Eye (tissue), 1 donor: Measurements from ENCODE around the gene UBFD1.
A peak's percentile ranks its signal among the peaks of the same experiment; 100 is the strongest.
"Not testable (repeated sequence)": the region's sequence is repeated elsewhere in the genome, so short reads cannot be mapped to it uniquely, and the experiment has no call there.

ENCODE experiments used
- DNase-seq: peaks from one replicate; pipeline ENCODE4 v3.0.0-alpha.2; 2015

The UBFD1 gene, protein sequence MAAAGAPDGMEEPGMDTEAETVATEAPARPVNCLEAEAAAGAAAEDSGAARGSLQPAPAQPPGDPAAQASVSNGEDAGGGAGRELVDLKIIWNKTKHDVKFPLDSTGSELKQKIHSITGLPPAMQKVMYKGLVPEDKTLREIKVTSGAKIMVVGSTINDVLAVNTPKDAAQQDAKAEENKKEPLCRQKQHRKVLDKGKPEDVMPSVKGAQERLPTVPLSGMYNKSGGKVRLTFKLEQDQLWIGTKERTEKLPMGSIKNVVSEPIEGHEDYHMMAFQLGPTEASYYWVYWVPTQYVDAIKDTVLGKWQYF

DNA sequence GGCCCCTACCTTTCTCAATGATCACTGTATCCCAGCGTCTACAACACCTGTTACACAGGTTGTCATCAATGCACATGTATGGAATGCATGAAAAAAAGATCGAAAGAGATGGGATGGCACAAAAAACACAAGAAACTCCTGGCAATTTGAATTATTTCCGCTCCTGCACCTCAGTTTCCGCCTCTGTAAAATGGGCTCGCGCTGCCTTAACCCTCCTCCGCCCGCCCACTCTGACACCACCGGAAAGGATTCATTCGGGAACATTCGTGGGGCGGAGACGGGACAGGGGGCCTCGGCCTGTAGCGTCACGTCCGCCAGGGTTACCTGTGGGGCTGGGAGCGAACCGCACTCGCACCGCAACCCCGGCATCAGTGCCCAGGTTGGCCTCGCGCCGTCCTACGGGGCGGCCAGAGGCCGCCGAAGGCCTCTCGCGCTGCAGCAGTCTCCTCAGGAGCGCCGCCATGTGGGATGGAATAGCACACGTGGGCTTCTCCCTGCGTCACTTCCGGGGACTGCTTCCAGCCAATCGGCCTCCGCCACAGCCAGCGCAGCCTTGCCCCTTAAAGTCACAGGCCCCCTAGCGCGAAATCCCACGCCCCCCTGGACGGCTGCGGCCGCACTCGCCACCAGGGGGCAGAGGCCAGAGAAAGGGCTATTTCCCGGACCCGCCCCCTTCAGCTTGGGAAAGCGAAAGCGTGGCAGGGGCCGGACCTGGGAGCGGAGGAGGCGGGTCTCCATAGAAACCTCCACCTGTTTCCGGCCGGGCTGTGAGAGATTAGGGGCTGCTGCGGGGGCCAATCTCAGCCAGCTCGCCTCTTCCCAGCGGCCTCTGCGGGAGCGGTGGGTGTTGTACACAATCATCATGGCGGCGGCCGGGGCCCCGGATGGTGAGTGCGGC lies at the start of gene UBFD1, which contains the start of gene EARS2:
Gene UBFD1 (plus strand): TSS at position 847 of the 898 bp plus-strand sequence. CDS start 16 bp downstream, at position 863.
Gene EARS2 (minus strand): TSS at position 470 of the 898 bp plus-strand sequence. CDS start 7 bp downstream, at position 463.
- peak; percentile 99 for DNase-seq

DNA sequence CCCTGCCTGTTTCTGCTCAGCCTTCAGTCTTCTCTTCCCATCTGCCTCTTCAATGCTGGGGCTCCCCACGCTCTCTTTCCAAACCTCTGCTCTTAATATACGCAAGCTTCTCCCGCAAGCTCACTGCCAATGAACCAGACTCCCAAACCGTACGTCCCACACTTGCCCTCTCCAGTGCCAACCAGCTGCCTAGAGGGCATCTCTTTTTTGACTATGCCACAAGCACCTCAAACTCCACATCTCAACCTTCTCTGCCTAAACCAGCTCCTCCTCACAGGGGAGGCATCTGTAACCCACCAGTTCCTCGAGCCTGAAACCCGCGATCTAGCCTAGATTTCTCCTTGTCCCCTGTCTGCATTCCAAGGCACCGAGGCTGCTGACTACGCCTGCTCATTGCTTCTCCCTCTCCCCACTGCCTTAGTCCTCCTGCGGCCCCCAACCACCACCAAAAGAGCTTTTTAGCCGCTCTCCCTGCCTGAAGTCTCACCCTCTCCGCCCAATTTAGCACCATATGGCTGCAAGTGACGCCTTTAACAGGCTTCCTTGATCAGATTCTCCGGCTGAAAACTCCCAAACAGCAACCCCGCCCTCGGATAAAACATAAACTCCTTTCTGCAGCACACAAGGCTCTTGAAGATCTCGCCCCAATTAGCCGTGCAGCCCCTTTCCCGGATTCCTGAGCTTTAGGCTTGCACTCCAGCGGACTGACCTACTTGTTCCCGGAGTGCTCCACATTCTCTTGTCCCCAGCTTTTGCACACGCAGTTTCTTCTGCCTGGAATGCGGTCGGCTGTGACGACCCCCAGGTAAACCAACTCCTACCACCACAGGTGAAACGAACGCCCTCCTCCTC lies 48.7 kb upstream of the UBFD1 start:
- peak; percentile 81 for DNase-seq

DNA sequence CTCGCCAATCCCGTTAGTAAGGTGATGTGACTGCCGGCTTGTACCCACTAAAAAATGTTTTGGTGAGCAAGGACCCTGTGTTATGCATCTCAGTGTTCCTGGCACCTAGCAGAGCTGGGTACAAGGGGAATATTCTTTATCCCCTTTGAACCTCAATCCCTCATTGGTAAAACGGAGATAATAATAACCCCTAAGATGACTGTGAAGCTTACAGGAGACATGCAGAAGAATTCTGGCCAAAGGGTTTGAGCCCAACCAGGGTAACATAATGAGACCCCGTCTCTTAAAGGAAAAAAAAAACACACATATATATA lies 48.1 kb upstream of the UBFD1 start:
- no peak for DNase-seq

DNA sequence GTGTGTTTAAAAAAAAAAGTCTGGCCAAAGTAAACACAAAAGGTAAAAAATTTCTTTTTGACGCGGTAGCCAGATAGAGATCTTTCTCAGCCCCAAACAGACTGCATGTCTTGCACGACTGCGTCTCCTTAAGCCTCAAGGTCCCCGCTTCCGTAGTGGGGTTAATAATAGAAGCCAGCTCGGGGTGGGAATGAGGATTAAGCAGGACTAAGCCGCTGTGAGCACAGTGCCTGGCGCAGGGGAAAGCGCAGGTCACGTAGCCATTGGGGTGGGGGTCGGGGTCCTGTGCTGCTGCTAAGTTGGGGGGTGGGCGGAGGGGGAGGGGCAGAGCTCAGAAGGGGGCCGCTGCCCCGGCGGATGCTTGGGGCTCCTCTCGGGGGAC lies 47.8 kb upstream of the UBFD1 start:
- peak; percentile 80 for DNase-seq

DNA sequence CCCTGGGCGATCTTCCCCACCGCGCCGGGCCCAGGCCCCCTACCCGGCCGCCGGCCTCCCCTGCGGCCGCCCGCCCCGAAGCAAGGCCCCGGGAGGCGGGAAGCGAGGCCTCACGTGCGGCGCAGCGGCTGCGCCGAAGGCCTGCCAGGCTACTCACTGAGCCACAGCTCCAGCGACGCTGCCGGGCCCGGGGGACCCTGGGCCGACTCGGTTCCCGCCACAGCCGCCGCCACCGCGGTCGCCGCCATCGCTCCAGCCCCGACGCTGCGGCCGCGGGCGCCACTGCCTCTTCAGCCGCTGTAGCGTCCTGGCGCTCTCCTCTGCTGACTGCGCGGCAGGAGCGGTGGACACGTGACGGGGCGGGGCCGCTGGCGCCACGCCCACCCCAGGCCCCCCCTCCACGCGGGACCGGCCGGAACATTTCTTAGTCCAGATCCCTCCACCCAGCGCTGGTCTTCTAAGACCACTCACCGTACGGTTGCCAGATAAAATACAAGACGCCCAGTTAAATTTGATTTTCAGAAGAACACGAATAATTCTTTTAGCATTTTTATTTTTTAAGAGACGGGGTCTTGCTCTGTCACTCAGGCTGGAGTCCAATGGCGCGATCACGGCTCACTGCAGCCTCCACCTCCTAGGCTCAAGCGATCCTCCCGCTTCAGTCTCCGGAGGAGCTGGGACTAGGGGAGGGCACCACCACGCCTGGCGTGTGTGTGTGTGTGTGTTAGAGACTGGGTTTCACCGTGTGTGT lies 47.2 kb upstream of the UBFD1 start, which contains the start of gene GGA2:
Gene GGA2 (minus strand): TSS at position 331 of the 751 bp plus-strand sequence. CDS start 83 bp downstream, at position 248.
- peak; percentile 96 for DNase-seq

DNA sequence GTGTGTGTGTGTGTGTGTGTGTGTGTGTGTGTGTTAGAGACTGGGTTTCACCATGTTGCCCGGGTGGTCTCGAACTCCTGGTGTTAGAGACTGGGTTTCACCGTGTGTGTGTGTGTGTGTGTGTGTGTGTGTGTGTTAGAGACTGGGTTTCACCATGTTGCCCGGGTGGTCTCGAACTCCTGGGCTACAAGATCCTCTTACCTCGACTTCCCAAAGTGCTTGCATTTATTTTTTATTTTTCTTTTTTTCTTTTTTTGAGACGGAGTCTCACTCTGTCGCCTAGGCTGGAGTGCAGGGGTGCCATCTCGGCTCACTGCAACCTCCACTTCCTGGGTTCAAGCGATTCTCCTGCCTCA lies 46.6 kb upstream of the UBFD1 start:
- DNase-seq = not testable (repeated sequence)

DNA sequence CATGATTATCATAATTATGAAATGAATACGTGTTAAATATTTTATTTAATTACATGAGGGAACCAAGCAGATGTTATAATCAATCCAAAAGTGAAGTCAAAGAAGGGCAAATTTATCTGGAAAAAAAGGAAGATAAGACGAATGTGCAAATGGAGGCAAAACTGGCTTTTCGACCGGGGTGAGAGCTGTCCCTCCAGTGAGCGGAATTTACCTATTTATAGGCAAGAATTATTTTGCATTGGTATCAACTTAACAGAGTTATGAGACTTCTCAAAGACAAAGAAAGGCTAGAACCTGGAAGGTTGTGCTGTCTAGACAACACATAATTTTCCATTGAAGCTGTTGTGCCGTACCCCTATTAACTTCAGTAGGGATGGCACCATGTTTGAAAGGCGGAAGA lies 45.8 kb upstream of the UBFD1 start:
- DNase-seq = no peak

DNA sequence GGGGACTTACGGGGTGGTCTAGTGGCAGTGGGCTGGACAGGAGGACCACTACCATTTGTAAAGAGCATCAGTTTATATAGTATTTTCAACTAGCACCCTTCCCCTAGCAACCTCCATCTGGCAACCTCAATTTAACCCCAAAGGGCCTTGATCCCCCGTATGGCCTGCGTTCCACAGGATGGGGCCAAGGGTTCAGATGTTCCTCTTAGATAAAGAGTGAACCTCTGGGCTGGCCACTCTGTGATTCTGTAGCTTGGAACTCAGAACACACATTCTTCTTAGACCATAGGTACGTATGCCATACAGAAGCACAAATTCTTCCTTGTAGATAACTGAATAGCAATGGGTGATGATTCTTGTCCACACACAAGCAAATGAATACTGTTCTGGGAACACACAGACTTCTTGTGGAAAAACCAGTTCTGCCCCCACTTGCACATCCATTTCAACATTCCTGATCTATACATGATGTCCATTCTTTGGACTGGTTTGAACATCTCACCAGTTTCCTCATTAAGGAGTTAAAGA lies 45.3 kb upstream of the UBFD1 start:
- no peak for DNase-seq

DNA sequence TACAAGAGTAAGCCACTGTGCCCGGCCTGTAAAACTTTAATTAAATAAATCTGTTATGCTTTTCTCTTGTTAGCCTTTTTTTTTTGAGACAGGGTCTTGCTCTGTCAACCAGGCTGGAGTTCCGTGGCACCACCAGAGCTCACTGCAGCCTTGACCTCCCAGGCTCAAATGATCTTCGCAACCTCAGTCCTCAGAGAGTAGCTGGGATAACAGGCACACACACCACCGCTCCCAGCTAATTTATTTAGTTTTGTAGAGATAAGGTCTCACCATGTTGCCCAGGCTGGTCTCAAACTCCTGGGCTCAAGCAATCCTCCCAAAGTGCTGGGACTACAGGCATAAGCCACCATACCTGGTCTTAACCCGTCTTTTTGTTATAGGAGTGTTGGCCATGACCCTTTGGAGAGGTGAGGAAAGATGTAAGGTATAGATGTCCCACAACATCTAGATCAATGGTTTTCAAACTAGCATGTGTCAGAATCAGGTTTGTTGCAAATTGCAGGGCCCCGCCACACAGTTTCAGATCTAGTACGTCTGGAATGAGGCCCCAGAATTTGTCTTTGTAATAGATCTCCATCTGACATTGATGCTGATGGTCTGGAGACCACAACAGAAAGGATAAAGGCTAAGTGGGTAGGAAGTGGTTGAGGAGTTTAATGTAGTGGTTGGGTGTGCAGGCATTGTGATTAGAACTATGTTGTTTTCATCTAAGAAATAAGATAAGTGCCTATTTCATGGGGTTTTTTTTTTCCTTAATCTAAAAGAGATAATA lies 43.0 kb upstream of the UBFD1 start:
- DNase-seq = no peak

DNA sequence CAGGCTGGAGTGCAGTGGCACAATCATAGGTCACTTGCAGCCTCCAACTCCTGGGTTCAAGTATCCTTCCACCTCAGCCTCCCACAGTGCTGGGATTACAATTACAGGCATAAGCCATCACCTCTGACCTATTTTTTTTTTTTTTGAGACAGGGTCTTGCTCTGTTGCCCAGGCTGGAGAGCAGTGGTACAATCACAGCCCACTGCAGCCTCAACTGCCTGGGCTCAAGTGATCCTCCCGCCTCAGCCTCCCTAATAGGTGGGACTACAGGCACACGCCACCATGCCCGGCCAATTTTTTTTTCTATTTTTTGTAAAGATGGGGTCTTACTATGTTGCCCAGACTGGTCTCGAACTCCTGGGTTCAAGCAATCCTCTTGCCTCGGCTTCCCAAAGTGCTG lies 41.6 kb upstream of the UBFD1 start:
- DNase-seq = no peak

DNA sequence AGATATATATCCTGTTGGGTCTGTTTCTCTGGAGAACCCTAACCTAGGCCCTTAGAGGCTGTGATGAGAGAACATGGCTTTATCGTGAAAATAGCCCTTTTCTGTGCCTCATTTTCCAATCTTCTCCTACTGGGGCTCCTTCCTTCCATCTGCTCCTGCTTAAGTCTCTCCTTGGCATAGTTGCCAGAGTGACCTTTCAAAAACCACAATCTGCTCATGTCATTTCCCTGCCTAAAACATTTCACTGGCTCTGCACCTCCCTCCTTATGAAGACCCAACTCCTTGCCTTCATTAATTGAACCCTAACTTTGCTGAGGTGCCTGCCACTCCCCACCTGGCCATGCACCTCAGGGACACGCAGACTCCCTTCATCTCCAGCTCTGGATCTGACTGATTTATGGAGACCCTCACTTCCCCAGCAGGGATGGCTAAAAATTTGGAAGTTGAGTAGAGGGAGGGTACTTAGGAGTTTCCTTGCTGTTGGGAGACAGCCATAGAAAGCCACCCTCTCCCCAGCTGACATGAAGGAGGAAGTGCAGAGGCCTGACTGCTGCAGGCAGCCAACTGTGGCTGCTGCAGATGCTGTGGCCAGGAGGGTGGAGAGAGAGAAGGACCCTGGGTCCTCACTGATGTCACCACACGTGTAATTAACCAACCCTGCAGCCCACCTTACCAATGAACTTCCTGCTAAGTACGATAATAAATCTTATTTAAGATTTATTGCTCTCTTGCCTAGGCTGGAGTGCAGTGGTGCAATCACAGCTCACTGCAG lies 41.0 kb upstream of the UBFD1 start:
- DNase-seq = no peak

DNA sequence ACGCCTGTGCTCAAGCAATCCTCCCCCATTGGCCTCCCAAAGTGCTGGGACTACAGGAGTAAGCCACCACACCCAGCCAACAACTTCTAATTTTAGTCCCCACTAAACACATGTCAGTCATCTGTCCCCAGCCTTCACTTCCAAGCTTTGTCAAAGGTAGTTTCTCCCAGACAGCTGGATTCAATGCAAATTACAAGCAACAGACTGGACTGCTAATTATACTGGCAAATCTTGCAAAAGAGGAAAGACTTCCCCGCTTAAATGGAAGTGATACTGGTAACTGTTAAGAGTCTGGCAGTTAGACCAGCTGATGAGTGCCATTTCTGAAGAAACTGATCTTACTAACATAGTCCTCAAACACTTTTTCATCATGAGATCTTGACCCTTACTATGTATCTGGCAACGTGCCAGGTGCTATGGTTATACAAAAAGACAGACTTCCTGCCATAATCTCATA lies 39.1 kb upstream of the UBFD1 start:
- DNase-seq = no peak

DNA sequence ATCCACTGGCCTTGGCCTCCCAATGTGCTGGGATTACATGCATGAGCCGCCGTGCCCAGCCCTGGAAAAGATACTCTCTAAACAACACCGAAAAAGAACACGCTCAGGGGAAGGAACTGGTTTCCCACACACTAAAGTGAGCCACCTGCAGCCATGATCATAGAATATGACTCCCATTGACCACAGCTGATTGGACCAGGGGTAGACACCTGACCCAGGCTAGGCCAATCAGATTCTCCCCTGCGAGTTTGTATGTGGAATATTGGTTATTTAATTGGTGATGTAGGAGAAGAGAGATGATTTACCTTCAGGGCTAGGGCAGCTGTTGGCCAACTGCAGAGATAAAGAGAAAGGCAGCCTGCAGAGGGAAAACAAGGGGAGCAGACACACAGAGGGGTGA lies 38.2 kb upstream of the UBFD1 start:
- no peak for DNase-seq

DNA sequence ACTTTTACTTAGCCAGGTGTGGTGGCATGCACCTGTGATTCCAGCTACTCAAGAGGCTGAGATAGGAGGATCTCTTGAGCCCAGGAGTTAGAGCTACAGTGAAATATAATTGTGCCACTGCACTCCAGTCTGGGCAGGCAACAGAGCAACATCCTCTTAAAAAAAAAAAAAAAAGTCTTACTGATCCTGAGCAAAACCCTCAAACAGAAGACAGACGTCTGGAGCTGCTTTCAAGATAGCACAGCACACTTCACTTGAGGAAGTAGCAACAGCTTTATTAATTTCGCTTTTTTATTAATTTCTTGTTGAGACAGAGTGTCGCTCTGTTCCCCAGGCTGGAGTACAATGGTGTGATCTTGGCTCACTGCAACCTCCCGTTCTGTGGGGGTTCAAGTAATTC lies 37.0 kb upstream of the UBFD1 start:
- DNase-seq = no peak

DNA sequence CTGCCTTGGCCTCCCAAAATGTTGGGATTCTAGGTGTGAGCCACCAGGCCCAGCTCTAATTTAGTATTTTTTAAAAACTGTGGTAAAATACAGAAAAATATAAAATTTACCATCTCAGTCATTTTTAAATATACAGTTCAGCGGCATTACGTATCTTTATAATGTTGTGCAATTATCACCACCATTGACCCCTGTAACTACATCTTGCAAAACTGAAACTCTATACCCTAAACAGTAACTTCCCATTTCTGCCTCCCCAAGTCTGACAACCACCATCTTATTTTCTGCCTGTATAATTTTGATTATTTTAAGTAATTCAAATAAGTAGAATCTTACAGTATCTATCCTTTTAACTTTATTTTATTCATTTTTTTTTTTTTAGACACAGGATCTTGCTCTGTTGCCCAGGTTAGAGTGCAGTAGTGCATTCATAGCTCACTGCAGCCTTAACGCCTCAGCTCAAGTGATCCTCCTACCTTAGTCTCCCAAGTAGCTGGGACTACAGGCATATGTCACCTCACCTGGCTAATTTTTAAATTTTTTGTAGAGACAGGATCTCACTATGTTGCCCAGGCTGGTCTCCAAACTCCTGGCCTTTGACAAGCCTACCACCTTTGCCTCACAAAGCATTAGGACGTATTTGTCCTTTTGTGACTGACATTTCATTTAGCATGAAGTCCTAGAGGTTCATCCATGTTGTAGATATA lies 36.3 kb upstream of the UBFD1 start:
- DNase-seq = no peak

DNA sequence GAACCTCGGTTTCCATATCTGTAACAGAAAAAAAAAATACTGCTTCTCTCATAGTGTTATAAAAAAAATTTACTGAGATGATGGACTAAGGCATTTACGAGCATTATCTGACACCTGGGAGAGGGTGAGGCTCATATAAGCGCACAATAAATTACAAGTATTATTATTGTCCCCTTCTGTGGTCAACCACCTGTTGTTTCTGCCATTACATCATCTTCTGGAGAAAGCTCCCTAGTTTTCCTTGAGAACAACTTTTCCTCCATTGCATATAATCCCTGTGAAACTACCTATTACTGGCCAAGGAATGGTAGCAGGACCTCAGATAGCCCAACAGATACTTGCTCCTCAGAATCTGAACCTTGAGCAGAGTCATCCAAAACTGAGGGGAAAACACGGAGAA lies 35.6 kb upstream of the UBFD1 start:
- DNase-seq = no peak

DNA sequence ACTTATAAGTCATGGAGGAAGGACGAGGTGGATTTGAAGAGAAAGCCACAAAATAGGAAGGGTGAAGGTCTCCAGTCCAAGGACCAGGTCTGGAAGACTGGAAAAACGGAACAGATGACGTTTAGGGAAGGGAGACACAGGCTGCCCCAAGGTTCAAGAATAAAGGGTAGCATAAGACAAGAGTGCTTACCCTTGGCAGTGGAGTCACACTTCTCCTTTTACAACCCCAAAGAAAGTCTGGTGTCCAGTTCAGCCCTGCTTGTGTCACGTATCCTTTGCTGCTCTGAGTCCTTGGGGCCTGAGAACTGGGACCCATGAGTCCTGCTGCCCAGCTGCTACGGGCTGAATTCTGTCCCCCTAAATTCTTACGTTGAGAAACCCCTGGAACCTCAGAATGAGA lies 34.2 kb upstream of the UBFD1 start:
- DNase-seq = no peak

DNA sequence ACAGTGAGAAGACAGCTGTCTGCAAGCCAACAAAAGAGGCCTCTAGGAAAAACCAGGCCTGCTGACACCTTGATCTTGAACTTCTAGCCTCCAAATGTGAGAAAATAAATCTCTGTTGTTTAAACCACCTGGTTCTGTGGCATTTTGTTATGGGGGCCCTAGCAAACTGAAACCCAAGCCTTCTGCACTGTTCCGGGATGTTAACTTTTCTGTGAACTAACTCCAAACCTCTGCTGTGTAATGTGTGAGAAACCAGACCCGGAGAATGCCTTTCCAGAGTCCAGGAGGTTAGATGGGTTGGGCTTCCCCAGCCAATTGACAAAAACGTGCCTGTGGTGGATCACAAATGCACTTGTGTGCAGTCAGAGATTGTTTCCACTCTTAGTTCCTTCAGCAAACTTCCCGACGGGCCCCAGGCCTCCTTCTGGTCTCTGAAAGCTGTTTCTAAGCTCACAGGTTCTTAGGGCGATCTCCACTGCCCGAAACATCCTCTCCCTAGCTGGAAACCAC lies 33.6 kb upstream of the UBFD1 start:
- DNase-seq = no peak

DNA sequence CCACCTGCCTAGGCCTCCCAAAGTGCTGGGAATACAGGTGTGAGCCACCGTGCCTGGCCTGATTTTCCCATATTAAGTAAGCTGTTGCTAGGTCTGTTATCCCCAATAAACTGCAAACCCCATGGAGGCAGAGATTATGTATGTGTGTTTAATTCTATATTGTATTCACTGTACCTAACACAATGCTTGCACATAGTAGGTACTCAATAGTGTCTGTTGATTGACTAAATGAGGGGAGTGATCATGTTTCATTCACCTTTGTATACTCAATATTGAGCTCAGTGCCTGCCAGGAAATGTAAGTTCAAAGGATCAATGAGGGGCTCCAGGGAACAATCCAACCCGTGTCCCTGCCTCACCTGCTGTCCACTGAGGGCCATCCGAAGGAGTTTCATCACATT lies 32.6 kb upstream of the UBFD1 start:
- DNase-seq = no peak
